ENCODE data around the gene TBATA.

The TBATA gene

DNA sequence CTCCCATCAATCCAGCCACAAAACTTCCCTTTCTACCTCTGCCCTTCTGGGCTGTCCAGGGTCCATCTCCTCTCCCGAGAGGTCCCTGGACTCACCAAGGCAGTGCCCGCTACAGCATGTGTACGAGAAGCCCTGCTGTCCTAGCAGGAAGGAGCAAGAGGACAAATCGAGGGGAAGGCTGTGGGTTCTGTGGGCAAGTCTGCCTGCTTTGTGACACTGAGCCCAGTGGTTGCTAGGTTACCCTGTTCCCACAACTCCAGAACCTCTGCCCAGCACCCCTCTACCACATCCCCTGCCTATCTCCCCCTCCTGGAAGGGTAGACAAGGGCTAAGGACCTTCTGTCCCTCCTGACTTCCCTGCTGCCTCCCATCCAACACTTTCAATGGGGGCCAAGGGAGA is at the start of gene TBATA:
Gene TBATA, minus strand, starts transcription at position 188 of the 400 bp plus-strand sequence. CDS start 1,998 bp downstream, outside the sequence.
- Histone ChIP-seq H3K4me3 (ENCODE audit: low read length in 2 of 2) (no peak within 1 kb of the TSS), H3K9ac (ENCODE audit: low read length in 2 of 2) (no peak within 1 kb of the TSS), H3K4me1 (ENCODE audit: control insufficient read depth, insufficient read depth, low read length) (no peaks in the 10 kb centered on the region), H3K27ac (ENCODE audit: low read length) (no peak within 1 kb of the TSS), H3K36me3 (ENCODE audit: control insufficient read depth in 2 of 2, insufficient read depth in 2 of 2, low read length in 2 of 2) (no peaks in the 10 kb centered on the region), H3K27me3 (ENCODE audit: control insufficient read depth in 1 of 2, insufficient read depth in 2 of 2, low read length in 2 of 2) (peaks cover 0 to 6% of the 10 kb centered on the region in 2 donors), H3K9me3 (ENCODE audit: control insufficient read depth in 2 of 2, low read length in 2 of 2) (peaks cover 0 to 3% of the 10 kb centered on the region in 2 donors)

- Histone ChIP-seq H3K4me3 (ENCODE audit: low read length in 2 of 2) (no peak overlapping the region), H3K27me3 (ENCODE audit: control insufficient read depth in 1 of 2, insufficient read depth in 2 of 2, low read length in 2 of 2) (no peaks in the 10 kb centered on the region), H3K27ac (ENCODE audit: low read length) (no peak overlapping the region), H3K36me3 (ENCODE audit: control insufficient read depth in 2 of 2, insufficient read depth in 2 of 2, low read length in 2 of 2) (peaks cover 0 to 2% of the 10 kb centered on the region in 2 donors), H3K9me3 (ENCODE audit: control insufficient read depth in 2 of 2, low read length in 2 of 2) (no peaks in the 10 kb centered on the region), H3K9ac (ENCODE audit: low read length in 2 of 2) (no peak overlapping the region), H3K4me1 (ENCODE audit: control insufficient read depth, insufficient read depth, low read length) (no peaks in the 10 kb centered on the region)
Measured at GRCh38 chr10:70834441-70835151, 49.4 kb upstream of the TBATA start.

GRCh38 chr10:70834021-70834420 is 48.8 kb upstream of the TBATA start:
- H3K4me1 ChIP-seq (ENCODE audit: control insufficient read depth, insufficient read depth, low read length) = no peaks in the 10 kb centered on the region
- no peak overlapping the region for H3K9ac ChIP-seq (ENCODE audit: low read length in 2 of 2)
- H3K4me3 ChIP-seq (ENCODE audit: low read length in 2 of 2) = no peak overlapping the region
- no peak overlapping the region for H3K27ac ChIP-seq (ENCODE audit: low read length)
- H3K27me3 ChIP-seq (ENCODE audit: control insufficient read depth in 1 of 2, insufficient read depth in 2 of 2, low read length in 2 of 2) = no peaks in the 10 kb centered on the region
- H3K36me3 ChIP-seq (ENCODE audit: control insufficient read depth in 2 of 2, insufficient read depth in 2 of 2, low read length in 2 of 2) = peaks cover 0 to 2% of the 10 kb centered on the region in 2 donors
- H3K9me3 ChIP-seq (ENCODE audit: control insufficient read depth in 2 of 2, low read length in 2 of 2) = no peaks in the 10 kb centered on the region

- Histone ChIP-seq H3K27ac (ENCODE audit: low read length) (no peak overlapping the region), H3K36me3 (ENCODE audit: control insufficient read depth in 2 of 2, insufficient read depth in 2 of 2, low read length in 2 of 2) (peaks cover 0 to 2% of the 10 kb centered on the region in 2 donors), H3K9ac (ENCODE audit: low read length in 2 of 2) (no peak overlapping the region), H3K4me1 (ENCODE audit: control insufficient read depth, insufficient read depth, low read length) (no peaks in the 10 kb centered on the region), H3K4me3 (ENCODE audit: low read length in 2 of 2) (no peak overlapping the region), H3K27me3 (ENCODE audit: control insufficient read depth in 1 of 2, insufficient read depth in 2 of 2, low read length in 2 of 2) (no peaks in the 10 kb centered on the region), H3K9me3 (ENCODE audit: control insufficient read depth in 2 of 2, low read length in 2 of 2) (no peaks in the 10 kb centered on the region)
Measured at GRCh38 chr10:70833601-70834000, 48.4 kb upstream of the TBATA start.

DNA sequence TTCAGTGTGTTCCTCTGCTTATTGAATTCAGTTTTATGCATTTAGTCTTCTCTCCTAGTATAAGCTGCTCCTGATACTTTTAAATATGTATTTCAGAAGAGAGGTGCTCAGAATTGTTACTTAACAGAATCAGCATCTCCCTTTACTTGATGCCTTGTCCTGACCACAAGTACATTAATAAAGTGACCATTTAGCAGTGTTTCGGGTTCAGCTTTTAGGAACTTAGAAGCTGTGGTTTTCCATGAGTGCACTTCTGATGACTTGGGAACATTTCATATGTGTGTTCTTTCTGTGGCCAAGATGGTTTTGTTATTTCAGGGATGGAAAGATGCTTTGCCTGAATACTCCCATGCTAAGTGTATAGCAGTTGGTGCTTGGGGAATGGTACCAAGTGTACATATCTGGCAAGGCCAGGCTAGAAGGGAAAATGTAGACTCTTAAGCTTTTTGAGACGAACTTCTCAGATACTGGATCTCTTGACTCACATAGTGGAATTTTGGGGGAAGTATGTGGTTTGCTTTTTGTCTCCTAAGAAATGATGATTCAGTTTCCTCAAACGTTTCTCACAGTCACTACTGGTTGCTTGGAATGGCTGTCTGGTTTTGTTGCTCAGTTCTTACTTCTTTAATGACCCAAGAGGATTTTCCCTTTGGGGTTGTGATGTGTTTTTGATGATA is 47.8 kb upstream of the TBATA start:
- no peaks in the 10 kb centered on the region for H3K4me1 ChIP-seq (ENCODE audit: control insufficient read depth, insufficient read depth, low read length)
- no peak overlapping the region for H3K27ac ChIP-seq (ENCODE audit: low read length)
- no peak overlapping the region for H3K4me3 ChIP-seq (ENCODE audit: low read length in 2 of 2)
- H3K9me3 ChIP-seq (ENCODE audit: control insufficient read depth in 2 of 2, low read length in 2 of 2) = no peaks in the 10 kb centered on the region
- H3K9ac ChIP-seq (ENCODE audit: low read length in 2 of 2) = no peak overlapping the region
- H3K36me3 ChIP-seq (ENCODE audit: control insufficient read depth in 2 of 2, insufficient read depth in 2 of 2, low read length in 2 of 2) = peaks cover 0 to 2% of the 10 kb centered on the region in 2 donors
- no peaks in the 10 kb centered on the region for H3K27me3 ChIP-seq (ENCODE audit: control insufficient read depth in 1 of 2, insufficient read depth in 2 of 2, low read length in 2 of 2)

DNA sequence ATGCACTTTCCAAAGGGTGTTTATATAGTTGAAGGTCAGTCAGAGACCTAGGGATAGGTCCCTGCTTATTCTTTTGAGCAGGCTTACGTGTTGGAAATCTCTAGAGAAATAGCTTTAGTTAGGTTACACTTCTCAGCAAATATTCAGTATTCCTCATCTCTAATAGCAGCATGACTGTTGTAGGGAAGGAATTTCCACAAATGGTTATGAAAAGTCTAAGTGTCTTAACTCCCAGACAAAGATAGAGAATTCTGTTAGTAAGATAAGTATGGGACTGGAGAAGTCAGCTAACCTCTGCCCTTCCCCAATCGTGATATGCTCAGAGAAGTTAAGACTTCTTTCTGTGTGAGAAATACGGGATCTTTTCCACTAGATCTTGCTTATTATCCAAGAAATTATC is 47.0 kb upstream of the TBATA start:
- Histone ChIP-seq H3K36me3 (ENCODE audit: control insufficient read depth in 2 of 2, insufficient read depth in 2 of 2, low read length in 2 of 2) (peaks cover 0 to 2% of the 10 kb centered on the region in 2 donors), H3K4me1 (ENCODE audit: control insufficient read depth, insufficient read depth, low read length) (no peaks in the 10 kb centered on the region), H3K9me3 (ENCODE audit: control insufficient read depth in 2 of 2, low read length in 2 of 2) (no peaks in the 10 kb centered on the region), H3K4me3 (ENCODE audit: low read length in 2 of 2) (no peak overlapping the region), H3K27ac (ENCODE audit: low read length) (no peak overlapping the region), H3K27me3 (ENCODE audit: control insufficient read depth in 1 of 2, insufficient read depth in 2 of 2, low read length in 2 of 2) (no peaks in the 10 kb centered on the region), H3K9ac (ENCODE audit: low read length in 2 of 2) (no peak overlapping the region)

DNA sequence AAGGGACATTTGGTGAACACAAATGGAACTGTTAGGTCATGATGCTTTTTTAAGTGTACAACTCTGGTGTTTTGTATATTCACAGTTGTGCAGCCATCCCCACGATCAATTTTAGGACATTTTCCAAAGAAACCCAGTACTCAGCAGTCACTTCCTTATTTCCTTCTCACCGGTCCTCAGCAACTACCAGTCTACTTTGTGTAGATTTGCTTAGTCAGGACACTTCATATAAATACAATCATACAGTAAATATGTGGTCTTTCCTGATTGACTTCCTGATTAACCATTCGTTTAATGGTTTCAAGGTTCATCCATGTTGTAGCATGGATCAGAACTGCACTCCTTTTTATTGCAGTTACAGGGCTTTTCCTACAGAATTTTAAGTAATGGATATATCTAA is 45.0 kb upstream of the TBATA start:
- Histone ChIP-seq H3K27me3 (ENCODE audit: control insufficient read depth in 1 of 2, insufficient read depth in 2 of 2, low read length in 2 of 2) (no peaks in the 10 kb centered on the region), H3K4me3 (ENCODE audit: low read length in 2 of 2) (no peak overlapping the region), H3K4me1 (ENCODE audit: control insufficient read depth, insufficient read depth, low read length) (no peaks in the 10 kb centered on the region), H3K9ac (ENCODE audit: low read length in 2 of 2) (no peak overlapping the region), H3K27ac (ENCODE audit: low read length) (no peak overlapping the region), H3K36me3 (ENCODE audit: control insufficient read depth in 2 of 2, insufficient read depth in 2 of 2, low read length in 2 of 2) (peaks cover 2 to 6% of the 10 kb centered on the region in 2 donors), H3K9me3 (ENCODE audit: control insufficient read depth in 2 of 2, low read length in 2 of 2) (no peaks in the 10 kb centered on the region)

DNA sequence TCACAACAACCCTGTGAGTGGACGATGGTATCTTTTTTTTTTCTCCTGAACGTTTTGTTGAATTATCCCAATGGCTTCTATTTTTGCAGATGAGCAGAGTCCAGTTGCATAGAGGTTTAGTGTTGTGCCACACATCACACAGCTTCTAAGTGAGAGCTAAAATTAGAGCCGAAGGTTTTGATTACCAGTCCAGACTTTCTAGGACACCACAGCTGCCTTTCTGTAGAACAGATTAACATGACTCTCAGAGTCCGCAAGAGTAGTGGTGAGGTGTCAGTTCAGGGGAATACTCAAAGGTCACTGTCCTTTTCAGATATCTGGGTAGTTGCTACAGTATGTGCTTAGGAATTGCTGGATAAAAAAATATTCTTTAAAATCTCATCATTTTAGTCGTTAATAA is 44.4 kb upstream of the TBATA start:
- no peaks in the 10 kb centered on the region for H3K9me3 ChIP-seq (ENCODE audit: control insufficient read depth in 2 of 2, low read length in 2 of 2)

DNA sequence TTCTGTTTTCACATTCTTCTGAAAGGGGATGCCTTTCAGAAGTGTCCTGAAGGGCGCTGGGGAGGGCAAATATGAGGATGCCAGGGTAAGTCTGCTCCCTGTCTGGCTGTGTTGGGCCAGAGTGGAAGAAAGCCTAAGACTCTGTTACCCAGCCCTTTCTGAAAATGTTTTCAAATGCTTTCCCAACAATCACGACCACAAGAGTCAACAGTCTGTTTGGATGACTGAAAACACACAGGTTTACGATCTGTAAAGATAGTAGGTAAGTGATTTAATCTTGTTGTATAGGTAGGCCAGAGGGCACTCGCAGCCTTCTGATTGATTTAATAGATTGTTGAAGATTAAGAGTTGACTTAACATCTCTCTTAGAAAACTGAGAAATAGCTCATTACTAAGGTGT is 43.7 kb upstream of the TBATA start:
- H3K9me3 ChIP-seq (ENCODE audit: control insufficient read depth in 2 of 2, low read length in 2 of 2) = no peaks in the 10 kb centered on the region
- H3K27me3 ChIP-seq (ENCODE audit: control insufficient read depth in 1 of 2, insufficient read depth in 2 of 2, low read length in 2 of 2) = no peaks in the 10 kb centered on the region
- H3K27ac ChIP-seq (ENCODE audit: low read length) = no peak overlapping the region
- H3K4me1 ChIP-seq (ENCODE audit: control insufficient read depth, insufficient read depth, low read length) = no peaks in the 10 kb centered on the region
- no peak overlapping the region for H3K4me3 ChIP-seq (ENCODE audit: low read length in 2 of 2)
- peaks cover 2 to 6% of the 10 kb centered on the region in 2 donors for H3K36me3 ChIP-seq (ENCODE audit: control insufficient read depth in 2 of 2, insufficient read depth in 2 of 2, low read length in 2 of 2)
- H3K9ac ChIP-seq (ENCODE audit: low read length in 2 of 2) = no peak overlapping the region

More for the DNA sequence above, 44.4 kb upstream of the TBATA start:
- no peak overlapping the region for H3K27ac ChIP-seq (ENCODE audit: low read length)
- no peaks in the 10 kb centered on the region for H3K4me1 ChIP-seq (ENCODE audit: control insufficient read depth, insufficient read depth, low read length)
- H3K9ac ChIP-seq (ENCODE audit: low read length in 2 of 2) = no peak overlapping the region
- H3K4me3 ChIP-seq (ENCODE audit: low read length in 2 of 2) = no peak overlapping the region
- no peaks in the 10 kb centered on the region for H3K27me3 ChIP-seq (ENCODE audit: control insufficient read depth in 1 of 2, insufficient read depth in 2 of 2, low read length in 2 of 2)
- peaks cover 2 to 6% of the 10 kb centered on the region in 2 donors for H3K36me3 ChIP-seq (ENCODE audit: control insufficient read depth in 2 of 2, insufficient read depth in 2 of 2, low read length in 2 of 2)

DNA sequence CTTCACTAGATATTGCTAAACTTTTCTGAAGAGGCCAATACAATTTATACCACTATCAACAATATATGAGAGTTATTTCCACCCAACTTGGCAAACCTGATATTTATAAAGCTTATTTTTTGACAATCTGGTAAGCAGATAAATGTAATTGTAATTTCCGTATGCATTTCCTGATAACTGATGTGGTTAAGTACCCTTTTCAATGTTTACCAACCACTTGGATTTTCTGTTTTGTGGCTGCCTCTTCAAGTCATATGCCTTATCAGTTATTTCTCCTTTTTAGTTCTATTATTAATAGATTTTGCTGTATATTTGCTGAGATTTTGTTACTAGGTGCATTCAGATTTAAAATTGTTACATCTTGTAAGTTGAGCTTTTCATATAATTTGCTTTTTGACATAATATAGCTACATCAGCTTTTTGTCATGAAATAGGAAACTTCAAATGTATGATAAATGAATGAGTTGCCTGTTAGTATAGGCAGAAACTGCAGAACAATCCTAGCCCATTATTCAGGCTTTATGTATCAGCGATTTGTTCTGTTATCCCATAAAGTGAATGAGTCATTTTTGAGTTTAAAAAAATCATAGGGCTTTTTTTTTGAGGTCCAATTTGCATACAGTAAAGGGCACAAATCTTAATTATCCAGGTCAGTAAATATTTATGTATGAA is 42.0 kb upstream of the TBATA start:
- H3K9ac ChIP-seq (ENCODE audit: low read length in 2 of 2) = no peak overlapping the region
- no peak overlapping the region for H3K27ac ChIP-seq (ENCODE audit: low read length)
- no peaks in the 10 kb centered on the region for H3K4me1 ChIP-seq (ENCODE audit: control insufficient read depth, insufficient read depth, low read length)

More for the DNA sequence above, 42.0 kb upstream of the TBATA start:
- no peaks in the 10 kb centered on the region for H3K9me3 ChIP-seq (ENCODE audit: control insufficient read depth in 2 of 2, low read length in 2 of 2)
- H3K4me3 ChIP-seq (ENCODE audit: low read length in 2 of 2) = no peak overlapping the region
- H3K36me3 ChIP-seq (ENCODE audit: control insufficient read depth in 2 of 2, insufficient read depth in 2 of 2, low read length in 2 of 2) = peaks cover 2 to 9% of the 10 kb centered on the region in 2 donors
- H3K27me3 ChIP-seq (ENCODE audit: control insufficient read depth in 1 of 2, insufficient read depth in 2 of 2, low read length in 2 of 2) = no peaks in the 10 kb centered on the region

Data from stomach smooth muscle (tissue), 2 donors.